Stimulated activated CD8-positive, alpha-beta memory T cell treated with anti-CD3 and anti-CD28 coated beads, Interleukin-15, amount 100 ng/mL, for 4 hours (primary cell): ENCODE results near the gene WDR93.
A peak's percentile ranks its signal among the peaks of the same experiment; 100 is the strongest.

ENCODE experiments used
- DNase-seq, 2 donors: peaks; one replicate each; pipeline ENCODE4 v3.0.0-alpha.2; 2020; ENCODE audit warnings: low read depth in 2 of 2

WDR93 gene

DNA sequence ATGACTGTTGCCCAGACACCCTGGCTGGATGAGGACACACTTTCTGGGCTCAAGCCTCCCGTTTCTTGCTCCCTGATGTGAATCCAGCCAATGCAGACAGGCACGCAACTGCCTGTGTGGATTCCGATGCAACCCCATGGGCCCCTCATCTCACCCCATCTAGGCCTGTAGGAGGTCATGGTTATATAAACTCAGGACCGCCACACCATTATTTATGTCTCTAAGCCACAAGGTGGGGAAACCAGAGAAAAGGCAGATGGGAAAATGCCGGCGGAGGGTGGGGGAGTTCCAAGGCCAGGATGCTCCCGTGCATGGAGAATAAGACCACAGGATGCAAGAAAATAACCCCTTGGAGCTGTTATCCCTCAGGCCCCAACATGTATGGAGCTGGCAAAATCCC is 58.4 kb downstream of the WDR93 start:
- no peak for DNase-seq

- no peak for DNase-seq
Observed at GRCh38 chr15:89749526-89749925, 58.9 kb downstream of the WDR93 start.

GRCh38 chr15:89749951-89750559 is 59.4 kb downstream of the WDR93 start:
- no peak for DNase-seq

GRCh38 chr15:89750560-89751542 is 60.2 kb downstream of the WDR93 start, which contains the start of gene MESP1:
Gene MESP1 (minus strand): TSS chr15:89751249. CDS start chr15:89751231, 18 bp downstream.
- DNase-seq = peak; percentile 64 to 72

- DNase-seq = no peak
Observed at GRCh38 chr15:89751748-89752147, 61.1 kb downstream of the WDR93 start.

- no peak for DNase-seq
Observed at GRCh38 chr15:89753855-89754254, 63.2 kb downstream of the WDR93 start.

DNA sequence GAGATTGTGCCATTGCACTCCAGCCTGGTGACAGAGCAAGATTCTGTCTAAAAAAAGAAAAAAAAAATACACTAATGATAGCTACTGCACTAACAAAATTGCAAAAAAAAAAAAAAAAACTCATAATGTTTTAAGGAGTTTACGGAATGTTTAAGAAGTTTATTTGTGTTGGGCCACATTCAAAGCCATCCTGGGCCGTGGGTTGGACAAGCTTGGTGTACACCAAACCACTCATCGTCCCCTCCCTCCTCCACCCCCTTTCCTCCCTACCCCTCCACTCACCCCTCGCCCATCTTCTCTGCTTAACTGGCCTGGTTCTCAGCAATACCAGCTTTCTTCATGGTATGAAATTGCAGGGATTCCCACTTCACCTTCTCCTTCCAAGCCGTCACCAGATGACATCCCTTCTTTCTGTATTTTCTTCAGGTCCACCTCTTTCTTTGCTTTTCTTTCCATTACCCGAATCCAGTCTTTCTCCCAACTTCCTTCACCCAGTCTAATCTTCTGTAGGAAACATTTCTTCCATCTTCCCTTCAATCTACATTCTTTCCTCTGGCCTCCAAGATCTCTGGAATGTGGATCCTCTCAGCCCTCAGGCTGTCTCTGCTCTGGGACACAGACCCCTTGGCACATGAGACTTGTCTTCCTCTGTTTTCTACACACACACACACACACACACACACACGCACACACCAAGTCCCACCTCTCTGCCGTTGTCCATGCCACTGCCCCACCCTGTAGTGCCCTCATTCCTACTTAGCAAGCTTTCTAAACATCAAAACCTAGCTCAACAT is 63.9 kb downstream of the WDR93 start:
- no peak for DNase-seq

GRCh38 chr15:89755701-89756100 is 65.1 kb downstream of the WDR93 start:
- DNase-seq = no peak

- DNase-seq = no peak
Observed at GRCh38 chr15:89756897-89757296, 66.3 kb downstream of the WDR93 start.

GRCh38 chr15:89758283-89758682 is 67.7 kb downstream of the WDR93 start:
- no peak for DNase-seq

DNA sequence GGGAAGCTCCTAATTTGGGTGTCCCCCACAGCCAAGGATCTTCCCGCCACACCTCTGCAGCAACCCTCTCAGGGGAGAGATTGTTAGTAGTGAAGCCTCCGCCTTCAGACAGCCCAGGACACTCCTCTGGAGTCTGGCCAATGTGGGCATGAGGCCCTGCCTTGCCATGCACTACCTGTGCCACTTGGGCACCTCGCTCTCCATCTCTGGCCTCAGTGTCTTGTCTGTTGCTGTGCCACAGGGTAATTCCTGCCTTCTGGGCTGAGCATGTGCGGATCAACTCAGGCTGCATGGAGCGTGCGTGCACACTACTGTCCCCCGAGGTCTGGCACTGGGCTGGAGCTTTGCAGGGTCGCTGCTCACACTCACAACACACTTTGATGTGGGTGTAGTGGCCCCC is 68.4 kb downstream of the WDR93 start:
- DNase-seq = no peak

- no peak for DNase-seq
Observed at GRCh38 chr15:89759835-89760234, 69.2 kb downstream of the WDR93 start.

- DNase-seq = peak in 1 of 2 donors; percentile 26
Observed at GRCh38 chr15:89760303-89761008, 69.8 kb downstream of the WDR93 start.

- no peak for DNase-seq
Observed at GRCh38 chr15:89761009-89761831, 70.6 kb downstream of the WDR93 start.

- no peak for DNase-seq
Observed at GRCh38 chr15:89761929-89762328, 71.3 kb downstream of the WDR93 start.

DNA sequence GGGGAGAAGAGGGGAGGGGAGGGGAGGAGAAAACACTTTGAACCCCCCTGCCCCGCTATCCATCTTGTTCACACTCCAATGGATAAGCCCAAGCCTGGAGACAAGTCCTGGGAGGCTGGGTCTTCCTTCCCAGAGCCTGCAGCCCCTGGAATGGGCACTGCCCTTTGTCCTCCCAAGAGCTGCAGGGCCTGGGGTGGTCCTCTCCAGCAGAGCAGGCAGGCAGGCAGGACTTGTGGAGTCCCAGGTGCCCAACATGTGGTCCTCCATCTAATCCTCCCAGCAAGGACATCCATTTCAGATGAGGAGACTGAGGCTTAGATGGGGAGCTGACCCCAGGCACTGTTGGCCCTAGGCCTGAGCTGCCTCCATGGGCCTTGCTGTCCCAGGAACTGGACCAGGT is 75.1 kb downstream of the WDR93 start:
- no peak for DNase-seq

DNA sequence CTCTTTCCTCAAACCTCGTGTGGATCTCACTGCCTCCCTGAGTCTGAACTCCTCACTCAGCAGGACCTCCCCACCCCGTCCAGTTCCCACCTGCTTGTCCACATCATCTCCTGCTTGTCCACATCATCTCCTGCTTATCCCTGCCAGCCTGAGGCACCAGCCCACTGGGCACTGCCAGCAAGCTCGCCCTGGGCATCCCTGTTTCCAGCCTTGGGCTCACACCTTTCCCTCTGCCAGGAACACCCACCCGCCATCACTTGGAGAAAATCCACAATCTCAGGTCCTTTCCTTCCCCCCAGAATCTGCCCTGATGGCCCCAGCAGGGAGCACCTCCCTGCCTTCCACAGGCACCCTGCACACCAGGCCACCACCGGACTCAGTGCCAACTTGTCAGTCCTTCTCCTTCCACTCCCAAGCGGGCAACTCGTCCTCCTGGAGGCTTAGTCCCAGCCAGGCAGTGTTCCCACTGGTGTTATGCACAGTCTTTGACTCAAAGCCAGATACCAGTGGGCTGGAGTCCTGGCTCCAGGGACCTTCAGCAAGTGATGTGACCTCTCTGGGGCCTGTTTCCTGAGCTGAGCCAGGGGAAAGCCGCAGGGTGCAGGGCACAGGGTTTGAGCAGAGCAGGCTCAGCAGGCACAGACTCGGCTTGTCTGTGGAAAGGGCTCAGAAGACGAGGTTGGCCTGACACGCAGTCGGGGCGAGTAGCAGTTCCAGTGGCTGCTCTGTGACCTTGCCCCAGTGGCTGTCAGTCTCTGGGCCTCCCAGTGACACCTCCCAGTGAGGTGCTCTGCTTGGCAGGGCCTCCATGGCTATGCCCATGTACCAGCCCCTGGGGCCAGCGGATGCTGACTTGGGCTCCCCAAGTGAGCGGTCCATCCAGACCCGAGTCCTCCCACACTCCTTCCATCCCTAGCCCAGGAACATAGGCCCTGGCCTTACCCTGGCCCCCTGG is 76.0 kb downstream of the WDR93 start:
- DNase-seq = no peak

GRCh38 chr15:89767411-89767915 is 76.9 kb downstream of the WDR93 start:
- DNase-seq = no peak

DNA sequence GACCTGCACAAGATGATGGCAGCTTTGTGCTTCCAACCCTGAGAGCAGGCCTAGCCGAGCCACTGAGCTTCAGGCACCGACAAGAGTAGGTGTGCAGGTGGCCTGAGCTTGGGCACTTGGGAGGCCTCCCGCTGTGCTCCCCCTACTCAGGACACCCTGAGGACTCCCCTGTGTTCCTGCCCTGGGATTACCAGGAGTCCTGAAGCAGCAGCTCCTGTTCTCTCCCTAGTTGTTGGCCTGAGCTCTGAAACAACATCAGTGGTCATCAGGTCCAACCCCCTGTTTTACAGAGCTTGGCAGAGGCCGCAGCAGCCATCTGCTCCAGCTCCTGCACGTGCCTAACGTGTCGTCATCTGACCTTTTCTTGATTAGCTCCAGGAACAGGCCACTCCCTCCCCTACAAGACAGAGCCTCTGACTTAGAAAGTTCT is 77.5 kb downstream of the WDR93 start:
- no peak for DNase-seq
